ENCODE results near the gene CARS1. TPM values are rescaled to one million over a fixed set of nuclear protein-coding genes. Genes with fewer than 3 reads are reported as not detected.

Gene CARS1
- total and polyA plus RNA-seq, 2 of the 8 experiments (the other 6 are each of a cell fraction or from before 2014, with no cell fraction given): 44.1 to 100 TPM

DNA sequence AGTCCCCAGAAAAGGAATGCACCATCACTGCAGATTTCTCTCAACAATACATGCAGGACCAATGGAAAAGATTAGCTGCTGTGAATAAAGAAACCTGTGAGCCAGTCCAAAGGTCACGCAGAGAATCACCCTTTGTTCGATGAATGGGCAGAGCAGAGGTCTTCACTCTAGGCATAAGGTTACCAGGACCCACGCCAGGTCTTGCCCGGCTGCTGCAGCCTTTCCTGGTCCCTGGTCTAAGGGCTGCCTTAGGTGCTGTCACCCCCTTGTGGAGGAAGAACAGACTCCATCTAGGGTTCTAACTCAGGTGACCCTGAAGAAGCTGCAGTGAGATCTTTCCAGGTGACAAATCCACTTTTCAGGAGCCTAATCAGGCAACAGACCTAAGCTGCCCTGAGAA is 36.1 kb downstream of the CARS1 start:
- Histone ChIP-seq H3K4me3 (ENCODE audit: extremely low read depth in 1 of 4, insufficient read depth in 2 of 4, low read depth in 3 of 4, low read length in 4 of 4) (no peak overlapping the region), H3K18ac (ENCODE audit: extremely low read depth, low read length) (no peak overlapping the region), H2BK20ac (ENCODE audit: low read length) (no peak overlapping the region), H4K91ac (replicated peaks; ENCODE audit: insufficient read length, low read length) (no peak overlapping the region), H2BK15ac (ENCODE audit: low read length) (no peak overlapping the region), H3K79me1 (ENCODE audit: low read depth, low read length) (no peaks in the 10 kb centered on the region), H3K79me2 (ENCODE audit: control insufficient read depth in 1 of 2, insufficient read depth in 2 of 2, low read length in 2 of 2) (no peaks in the 10 kb centered on the region), H2BK12ac (ENCODE audit: low read depth, low read length) (no peak overlapping the region), H2BK120ac (replicated peaks; ENCODE audit: low read depth, low read length) (no peak overlapping the region), H3K4me2 (ENCODE audit: insufficient read depth in 1 of 2, low read depth in 2 of 2, low read length in 2 of 2) (no peak overlapping the region), H3K27ac (ENCODE audit: low read depth, low read length) (no peak overlapping the region), H3K23me2 (ENCODE audit: low read depth, low read length) (no peaks in the 10 kb centered on the region), H3K36me3 (ENCODE audit: control insufficient read depth in 2 of 4, insufficient read depth in 4 of 4, low read length in 3 of 4) (peaks cover 21 to 57% (median 34%) of the 10 kb centered on the region in 4 experiments), H4K20me1 (replicated peaks in 1 of 2; ENCODE audit: control insufficient read depth in 1 of 2, insufficient read depth in 2 of 2, low read length in 2 of 2) (peaks cover 2 to 22% of the 10 kb centered on the region in 2 experiments), H3K14ac (ENCODE audit: insufficient read length) (no peak overlapping the region), H4K5ac (ENCODE audit: insufficient read length, low read depth, low read length) (no peak overlapping the region), H3K27me3 (replicated peaks in 1 of 4; ENCODE audit: control insufficient read depth in 3 of 4, extremely low read depth in 1 of 4, insufficient read depth in 3 of 4, low read length in 3 of 4) (no peaks in the 10 kb centered on the region), H3K9ac (replicated peaks in 1 of 4; ENCODE audit: extremely low read depth in 1 of 4, low read depth in 3 of 4, low read length in 3 of 4) (no peak overlapping the region), H3K56ac (replicated peaks; ENCODE audit: insufficient read length, low read depth, low read length) (no peak overlapping the region), H3K4ac (replicated peaks; ENCODE audit: insufficient read length, low read depth, low read length) (no peak overlapping the region), H2AK5ac (ENCODE audit: low read depth, low read length) (no peak overlapping the region), H4K8ac (ENCODE audit: extremely low read depth, insufficient read depth, low read length) (no peak overlapping the region), H2BK5ac (ENCODE audit: low read depth, low read length) (no peak overlapping the region), H3K9me3 (ENCODE audit: insufficient read depth in 2 of 2, low read depth in 1 of 2, low read length in 1 of 2) (no peaks in the 10 kb centered on the region), H3K4me1 (replicated peaks in 1 of 4; ENCODE audit: control insufficient read depth in 3 of 4, insufficient read depth in 4 of 4, low read length in 3 of 4) (no peaks in the 10 kb centered on the region), H3K23ac (ENCODE audit: insufficient read length) (no peak overlapping the region), H2AFZ (ENCODE audit: low read length) (no peak overlapping the region)
- ChIA-PET CTCF (ENCODE audit: partially characterized antibody) (interaction anchor here (0.5 to 9.2 kb wide), 26 partner anchors 9 to 189 kb away, joined by 3 to 66 read pairs (median 5); partner anchors contain the start of gene PHLDA2), POLR2A (ENCODE audit: partially characterized antibody) (interaction anchor here (0.8 to 1.4 kb wide), 5 partner anchors 9 to 46 kb away, joined by 3 to 5 read pairs (median 3); no protein-coding TSS in a partner anchor)
- WGBS, 2 experiments (ENCODE audit: extremely low coverage in 1 of 2, insufficient coverage in 1 of 2, insufficient read length in 1 of 2, insufficient replicate concordance in 2 of 2, low coverage in 1 of 2, low lambda C conversion rate in 2 of 2, missing lambda C conversion rate in 1 of 2): 80% methylated on average over 4 of the region's 4 CpGs; no CpG with 5 or more reads in 1 of the 2 experiments
- no peak for DNase-seq (ENCODE audit: low read depth in 1 of 2, low spot score in 2 of 2)
- FAIRE-seq: peak; percentile 87
- TF ChIP-seq CTCF (IDR thresholded peaks at IDR 0.05; ENCODE audit: control extremely low read depth in 1 of 3, insufficient read depth in 1 of 3, low read depth in 1 of 3, low read length in 3 of 3) (peak; percentile 57 to 82 (median 78)), RAD21 (IDR thresholded peaks at IDR 0.05 in 1 of 2, conservative IDR thresholded peaks at IDR 0.05 in 1 of 2; ENCODE audit: low read depth in 2 of 2, low read length in 2 of 2) (peak; percentile 72 to 79), SP2 (IDR thresholded peaks at IDR 0.05; ENCODE audit: low read length) (no peak)
